Right ventricle myocardium superior (tissue), 1 donor: ENCODE data around the gene ZNF609. TPM values are rescaled to one million over a fixed set of nuclear protein-coding genes. Genes with fewer than 3 reads are reported as not detected.
"Not testable (repeated sequence)": the region's sequence is repeated elsewhere in the genome, so short reads cannot be mapped to it uniquely, and the experiment has no call there.

ENCODE experiments used
- ATAC-seq: fragments of 200-7000 bp; cut with Tn5 transposase; one replicate; pipeline ENCODE4 v1.9.1; 2020; ENCODE audit warnings: mild to moderate bottlenecking; ENCODE audit not compliant: poor library complexity
- DNase-seq: peaks from one replicate; pipeline ENCODE4 v3.0.0-alpha.2; 2020
- intact Hi-C: fragments of 100-400 bp; cut with DNase I; formaldehyde crosslinking; loops from one replicate; pipeline ENCODE4 v1.11.2; 2022
- total RNA-seq: library from RNA; stranded (reverse); fragmentation: NEBNext Ultra II Directional; extraction: Animal tissue kit (Norgen Biotek cat#: 25700); gene quantifications from one replicate; pipeline ENCODE4 v1.2.1, GENCODE V29; 2021
- donor health status: DM: no; HTN: yes; CAD: no; lungs with severe emphysema.

The ZNF609 gene
- total RNA-seq, 1 donor from 2014 or later, result 15.5 TPM

- intact Hi-C loops, result no loop called here
- DNase-seq (no peak), ATAC-seq (no peak)
Observed at GRCh38 chr15:64624242-64624641, 163.9 kb downstream of the ZNF609 start.

GRCh38 chr15:64629063-64629462 is 168.7 kb downstream of the ZNF609 start:
- DNase-seq (no peak), ATAC-seq (no peak)
- intact Hi-C loops, result no loop called here

- ATAC-seq, result no peak
- intact Hi-C loops, result no loop called here
- DNase-seq, result no peak
Observed at GRCh38 chr15:64630396-64631107, 170.2 kb downstream of the ZNF609 start.

- DNase-seq, intact Hi-C loops: not testable (repeated sequence)
Observed at GRCh38 chr15:64632639-64633038, 172.3 kb downstream of the ZNF609 start.

GRCh38 chr15:64633332-64633731 is 173.0 kb downstream of the ZNF609 start:
- ATAC-seq (no peak), DNase-seq (no peak)
- intact Hi-C loops, result no loop called here

More at GRCh38 chr15:64632639-64633038, 172.3 kb downstream of the ZNF609 start:
- ATAC-seq, result not testable (repeated sequence)

GRCh38 chr15:64634027-64634426 is 173.6 kb downstream of the ZNF609 start:
- intact Hi-C loops, result no loop called here
- DNase-seq, result no peak
- ATAC-seq, result no peak

GRCh38 chr15:64634576-64635498 is 174.5 kb downstream of the ZNF609 start:
- ATAC-seq, result peak; percentile 3
- intact Hi-C loops, result no loop called here
- no peak for DNase-seq

GRCh38 chr15:64635499-64636495 is 175.4 kb downstream of the ZNF609 start:
- intact Hi-C loops, result no loop called here
- no peak for DNase-seq
- ATAC-seq, result peak; percentile 93

GRCh38 chr15:64636556-64636955 is 176.2 kb downstream of the ZNF609 start:
- intact Hi-C loops, result no loop called here
- DNase-seq (no peak), ATAC-seq (no peak)

- intact Hi-C loops, result no loop called here
- ATAC-seq, result no peak
- DNase-seq, result no peak
Observed at GRCh38 chr15:64637412-64637811, 177.0 kb downstream of the ZNF609 start.

- intact Hi-C loops, result not testable (repeated sequence)
- ATAC-seq (peak; percentile 13), DNase-seq (peak; percentile 49)
Observed at GRCh38 chr15:64639744-64640143, 179.4 kb downstream of the ZNF609 start.

- ATAC-seq (no peak), DNase-seq (no peak)
- intact Hi-C loops, result no loop called here
Observed at GRCh38 chr15:64640146-64640871, 179.9 kb downstream of the ZNF609 start.

GRCh38 chr15:64642875-64643274 is 182.5 kb downstream of the ZNF609 start:
- intact Hi-C loops, result no loop called here
- no peak for DNase-seq
- ATAC-seq, result no peak

- DNase-seq (no peak), ATAC-seq (no peak)
- intact Hi-C loops, result no loop called here
Observed at GRCh38 chr15:64643685-64644084, 183.3 kb downstream of the ZNF609 start.

GRCh38 chr15:64644811-64645210 is 184.4 kb downstream of the ZNF609 start:
- ATAC-seq, DNase-seq, intact Hi-C loops: not testable (repeated sequence)

- intact Hi-C loops, result no loop called here
- no peak for DNase-seq
- ATAC-seq, result no peak
Observed at GRCh38 chr15:64645995-64646394, 185.6 kb downstream of the ZNF609 start.

GRCh38 chr15:64647367-64647766 is 187.0 kb downstream of the ZNF609 start:
- no peak for DNase-seq
- ATAC-seq, result no peak
- intact Hi-C loops, result no loop called here

- DNase-seq (no peak), ATAC-seq (no peak)
- intact Hi-C loops, result loop anchor here (10.0 kb wide), 1 partner anchor 226 kb away; no protein-coding TSS in a partner anchor
Observed at GRCh38 chr15:64650552-64650951, 190.2 kb downstream of the ZNF609 start.
